ENCODE measurements around the gene RGS18. TPM values are rescaled to one million over a fixed set of nuclear protein-coding genes. Genes with fewer than 3 reads are reported as not detected.
A peak's percentile ranks its signal among the peaks of the same experiment; 100 is the strongest.

RGS18 gene
- total RNA-seq, 1 experiment from 2014 or later = not detected

DNA sequence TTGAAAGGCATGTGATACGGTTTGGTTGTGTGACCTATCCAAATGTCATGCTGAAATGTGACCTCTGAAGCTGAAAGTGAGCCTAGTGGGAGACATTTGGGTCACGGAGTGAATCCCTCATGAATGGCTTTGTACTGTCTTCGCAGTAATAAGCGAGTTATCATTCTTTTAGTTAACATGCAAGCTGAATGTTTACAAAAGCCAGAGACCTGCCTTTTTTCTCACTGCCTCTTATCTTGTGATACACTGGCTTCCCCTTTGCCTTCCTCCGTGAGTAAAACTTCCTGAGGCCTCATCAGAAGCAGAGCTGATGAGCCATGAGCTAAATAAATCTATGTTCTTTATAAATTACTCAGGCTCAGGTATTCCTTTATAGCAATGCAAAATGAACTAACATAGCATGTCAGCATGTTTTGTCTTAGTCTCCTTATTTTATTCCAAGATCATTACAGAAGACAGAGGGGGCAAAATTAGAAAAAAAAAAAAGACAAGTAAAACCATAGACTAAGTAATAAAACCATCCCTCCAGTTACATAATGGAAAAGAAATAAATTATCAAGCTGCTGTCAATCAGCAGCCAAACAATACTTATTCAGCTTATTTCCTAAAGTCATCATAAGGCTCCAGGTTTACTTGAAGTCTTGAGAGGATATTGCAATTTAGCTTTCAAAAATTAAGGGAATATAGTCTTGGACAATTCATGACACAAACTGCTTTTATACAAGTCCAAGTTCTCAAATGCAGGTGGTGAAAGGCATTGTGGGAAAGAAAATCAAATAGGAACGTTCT lies 12.1 kb downstream of the RGS18 start:
- H3K79me1 ChIP-seq (ENCODE audit: insufficient read depth, low read depth, low read length, poor library complexity, severe bottlenecking) = no peaks in the 10 kb centered on the region
- H2BK15ac ChIP-seq (ENCODE audit: low read depth, low read length) = no peak overlapping the region
- H3K56ac ChIP-seq (ENCODE audit: insufficient read length, low read depth, low read length) = no peak overlapping the region
- H3K27ac Mint-ChIP-seq = no peak overlapping the region
- no peaks in the 10 kb centered on the region for H3K27me3 ChIP-seq (ENCODE audit: insufficient read depth, low read length)
- no peaks in the 10 kb centered on the region for H3K23me2 ChIP-seq (ENCODE audit: insufficient read length, low read depth, low read length, poor library complexity, severe bottlenecking)
- no peaks in the 10 kb centered on the region for H3K27me3 Mint-ChIP-seq (ENCODE audit: low read depth)
- no peak overlapping the region for H4K91ac ChIP-seq (ENCODE audit: insufficient read length, low read depth, low read length)
- H4K8ac ChIP-seq (replicated peaks; ENCODE audit: insufficient read length, low read depth, low read length) = no peak overlapping the region
- H3K23ac ChIP-seq (ENCODE audit: insufficient read length, low read depth, low read length) = no peak overlapping the region
- H3K18ac ChIP-seq (ENCODE audit: insufficient read length, low read depth, low read length) = no peak overlapping the region
- no peak overlapping the region for H3K9ac ChIP-seq (ENCODE audit: extremely low read depth, insufficient read length, low read length)
- H2AK5ac ChIP-seq (ENCODE audit: insufficient read length, low read length) = no peak overlapping the region
- no peak overlapping the region for H3K4me2 ChIP-seq (ENCODE audit: insufficient read depth, insufficient read length, low read length)
- H3K4me1 Mint-ChIP-seq = peaks cover 0 to 4% of the 10 kb centered on the region in 2 experiments; a peak in 2 of 4 replicates
- no CpG with 5 or more reads among the region's 6 CpGs for WGBS (ENCODE audit: extremely low coverage, insufficient read length, low lambda C conversion rate)
- peaks cover under 1 to 1% (median under 1%) of the 10 kb centered on the region in 3 experiments; a peak in 3 of 7 replicates for H3K36me3 Mint-ChIP-seq (ENCODE audit: insufficient read depth in 1 of 3, low read depth in 3 of 3)
- no peaks in the 10 kb centered on the region for H3K9me3 ChIP-seq (ENCODE audit: control insufficient read depth, low read depth, low read length)
- no peaks in the 10 kb centered on the region for H3K4me1 ChIP-seq (ENCODE audit: insufficient read depth, low read length)
- H3K4me3 Mint-ChIP-seq = no peak overlapping the region
- no peak for DNase-seq
- H3K14ac ChIP-seq (ENCODE audit: insufficient read depth, low read length) = no peak overlapping the region
- TF ChIP-seq, protein P1, sequence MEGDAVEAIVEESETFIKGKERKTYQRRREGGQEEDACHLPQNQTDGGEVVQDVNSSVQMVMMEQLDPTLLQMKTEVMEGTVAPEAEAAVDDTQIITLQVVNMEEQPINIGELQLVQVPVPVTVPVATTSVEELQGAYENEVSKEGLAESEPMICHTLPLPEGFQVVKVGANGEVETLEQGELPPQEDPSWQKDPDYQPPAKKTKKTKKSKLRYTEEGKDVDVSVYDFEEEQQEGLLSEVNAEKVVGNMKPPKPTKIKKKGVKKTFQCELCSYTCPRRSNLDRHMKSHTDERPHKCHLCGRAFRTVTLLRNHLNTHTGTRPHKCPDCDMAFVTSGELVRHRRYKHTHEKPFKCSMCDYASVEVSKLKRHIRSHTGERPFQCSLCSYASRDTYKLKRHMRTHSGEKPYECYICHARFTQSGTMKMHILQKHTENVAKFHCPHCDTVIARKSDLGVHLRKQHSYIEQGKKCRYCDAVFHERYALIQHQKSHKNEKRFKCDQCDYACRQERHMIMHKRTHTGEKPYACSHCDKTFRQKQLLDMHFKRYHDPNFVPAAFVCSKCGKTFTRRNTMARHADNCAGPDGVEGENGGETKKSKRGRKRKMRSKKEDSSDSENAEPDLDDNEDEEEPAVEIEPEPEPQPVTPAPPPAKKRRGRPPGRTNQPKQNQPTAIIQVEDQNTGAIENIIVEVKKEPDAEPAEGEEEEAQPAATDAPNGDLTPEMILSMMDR (conservative IDR thresholded peaks at IDR 0.05) = no peak
- no peak overlapping the region for H4K5ac ChIP-seq (ENCODE audit: insufficient read length, low read depth, low read length)
- H2BK5ac ChIP-seq (ENCODE audit: insufficient read length, low read length) = no peak overlapping the region
- no peak overlapping the region for H2BK12ac ChIP-seq (ENCODE audit: insufficient read length, low read depth, low read length)
- H2BK120ac ChIP-seq (ENCODE audit: low read depth, low read length, poor library complexity, severe bottlenecking) = no peak overlapping the region
- peaks cover 1 to 2% of the 10 kb centered on the region in 2 experiments for H3K9me3 Mint-ChIP-seq
- H3K4ac ChIP-seq (ENCODE audit: low read depth, low read length) = no peak overlapping the region
- no peaks in the 10 kb centered on the region for H3K79me2 ChIP-seq (ENCODE audit: insufficient read depth, low read length)
- no peaks in the 10 kb centered on the region for H4K20me1 ChIP-seq (ENCODE audit: control insufficient read depth, insufficient read depth, insufficient read length)
- peak overlapping the region; percentile 36 for H2AFZ ChIP-seq (ENCODE audit: low read length)
- no peak overlapping the region for H2BK20ac ChIP-seq (ENCODE audit: low read depth, low read length, poor library complexity, severe bottlenecking)
- no peak overlapping the region for H3T11ph ChIP-seq (ENCODE audit: low read length)
- no peak overlapping the region for H3K27ac ChIP-seq (ENCODE audit: insufficient read length, low read depth, low read length)

All from H9 (cell line).